ENCODE measurements around the gene TMEM88.

TMEM88 gene

GRCh38 chr17:7851438-7852261 lies 3.2 kb upstream of the TMEM88 start:
- peak overlapping the region; percentile 36; the same call in 1 of the 2 replicates for H3K27ac ChIP-seq
- TF ChIP-seq CTCF (conservative IDR thresholded peaks at IDR 0.05) = peak; percentile 89

DNA sequence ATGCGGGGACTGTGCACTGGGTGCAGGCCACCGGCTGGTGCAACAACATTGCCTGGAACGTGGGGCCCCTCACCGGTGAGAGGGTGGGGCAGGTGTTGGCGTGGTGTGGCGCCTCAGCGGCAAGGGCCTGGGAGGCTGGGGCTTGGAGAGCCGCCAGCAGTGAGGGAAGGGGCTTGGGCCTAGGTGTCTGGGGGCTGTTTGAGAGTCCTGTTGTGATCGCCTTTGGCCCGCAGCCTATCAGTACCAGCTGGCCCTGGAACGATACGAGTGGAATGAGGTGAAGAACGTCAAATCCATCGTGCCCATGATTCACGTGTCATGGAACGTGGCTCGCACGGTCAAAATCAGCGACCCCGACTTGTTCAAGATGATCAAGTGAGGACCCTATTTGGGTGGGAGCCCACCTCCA lies 2.6 kb upstream of the TMEM88 start:
- H3K27ac ChIP-seq = peak overlapping the region; percentile 36; the same call in 1 of the 2 replicates
- TF ChIP-seq CTCF (conservative IDR thresholded peaks at IDR 0.05) = no peak

DNA sequence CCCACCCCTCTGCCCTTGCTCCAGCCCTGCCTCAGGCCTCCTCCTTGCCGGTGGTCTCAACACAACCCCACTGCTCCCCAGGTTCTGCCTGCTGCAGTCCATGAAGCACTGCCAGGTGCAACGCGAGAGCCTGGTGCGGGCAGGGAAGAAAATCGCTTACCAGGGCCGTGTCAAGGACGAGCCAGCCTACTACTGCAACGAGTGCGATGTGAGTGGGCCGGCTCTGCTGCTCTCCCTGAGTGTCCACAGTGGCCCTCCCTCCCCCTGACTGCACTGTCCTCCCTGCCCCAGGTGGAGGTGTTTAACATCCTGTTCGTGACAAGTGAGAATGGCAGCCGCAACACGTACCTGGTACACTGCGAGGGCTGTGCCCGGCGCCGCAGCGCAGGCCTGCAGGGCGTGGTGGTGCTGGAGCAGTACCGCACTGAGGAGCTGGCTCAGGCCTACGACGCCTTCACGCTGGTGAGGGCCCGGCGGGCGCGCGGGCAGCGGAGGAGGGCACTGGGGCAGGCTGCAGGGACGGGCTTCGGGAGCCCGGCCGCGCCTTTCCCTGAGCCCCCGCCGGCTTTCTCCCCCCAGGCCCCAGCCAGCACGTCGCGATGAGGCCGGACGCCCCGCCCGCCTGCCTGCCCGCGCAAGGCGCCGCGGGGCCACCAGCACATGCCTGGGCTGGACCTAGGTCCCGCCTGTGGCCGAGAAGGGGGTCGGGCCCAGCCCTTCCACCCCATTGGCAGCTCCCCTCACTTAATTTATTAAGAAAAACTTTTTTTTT lies 1.8 kb upstream of the TMEM88 start:
- no peak overlapping the region for H3K27ac ChIP-seq

GRCh38 chr17:7853691-7854038 lies 1.2 kb upstream of the TMEM88 start:
- TF ChIP-seq CTCF (conservative IDR thresholded peaks at IDR 0.05) = no peak
- no peak overlapping the region for H3K27ac ChIP-seq

More for the DNA sequence above, 1.8 kb upstream of the TMEM88 start:
- TF ChIP-seq CTCF (conservative IDR thresholded peaks at IDR 0.05) = no peak

DNA sequence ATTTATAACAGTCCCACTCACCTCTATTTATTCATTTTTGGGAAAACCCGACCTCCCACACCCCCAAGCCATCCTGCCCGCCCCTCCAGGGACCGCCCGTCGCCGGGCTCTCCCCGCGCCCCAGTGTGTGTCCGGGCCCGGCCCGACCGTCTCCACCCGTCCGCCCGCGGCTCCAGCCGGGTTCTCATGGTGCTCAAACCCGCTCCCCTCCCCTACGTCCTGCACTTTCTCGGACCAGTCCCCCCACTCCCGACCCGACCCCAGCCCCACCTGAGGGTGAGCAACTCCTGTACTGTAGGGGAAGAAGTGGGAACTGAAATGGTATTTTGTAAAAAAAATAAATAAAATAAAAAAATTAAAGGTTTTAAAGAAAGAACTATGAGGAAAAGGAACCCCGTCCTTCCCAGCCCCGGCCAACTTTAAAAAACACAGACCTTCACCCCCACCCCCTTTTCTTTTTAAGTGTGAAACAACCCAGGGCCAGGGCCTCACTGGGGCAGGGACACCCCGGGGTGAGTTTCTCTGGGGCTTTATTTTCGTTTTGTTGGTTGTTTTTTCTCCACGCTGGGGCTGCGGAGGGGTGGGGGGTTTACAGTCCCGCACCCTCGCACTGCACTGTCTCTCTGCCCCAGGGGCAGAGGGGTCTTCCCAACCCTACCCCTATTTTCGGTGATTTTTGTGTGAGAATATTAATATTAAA lies 638 bp upstream of the TMEM88 start:
- TF ChIP-seq CTCF (conservative IDR thresholded peaks at IDR 0.05) = no peak
- no peak overlapping the region; the same call in 1 of the 2 replicates for H3K27ac ChIP-seq

GRCh38 chr17:7855660-7856010 lies 769 bp downstream of the TMEM88 start:
- peak overlapping the region; percentile 91 for H3K27ac ChIP-seq
- no peak for TF ChIP-seq CTCF (conservative IDR thresholded peaks at IDR 0.05)

Measured in VCaP (cell line).